Measurements from ENCODE around the gene DAP.
"Not testable (repeated sequence)": the region's sequence is repeated elsewhere in the genome, so short reads cannot be mapped to it uniquely, and the experiment has no call there.

DAP gene

GRCh38 chr5:10648806-10649665 lies 112.0 kb downstream of the DAP start:
- DNase-seq = no peak

GRCh38 chr5:10647640-10648039 lies 113.4 kb downstream of the DAP start:
- no peak for DNase-seq

GRCh38 chr5:10645671-10646070 lies 115.4 kb downstream of the DAP start:
- no peak for DNase-seq

GRCh38 chr5:10645146-10645545 lies 115.9 kb downstream of the DAP start:
- no peak for DNase-seq

- DNase-seq = no peak
Measured at GRCh38 chr5:10644192-10644591, 116.8 kb downstream of the DAP start.

- DNase-seq = no peak
Measured at GRCh38 chr5:10642367-10642766, 118.7 kb downstream of the DAP start.

GRCh38 chr5:10639846-10640368 lies 121.1 kb downstream of the DAP start:
- no peak for DNase-seq

- DNase-seq = not testable (repeated sequence)
Measured at GRCh38 chr5:10638723-10639122, 122.3 kb downstream of the DAP start.

- no peak for DNase-seq
Measured at GRCh38 chr5:10637944-10638343, 123.1 kb downstream of the DAP start.

GRCh38 chr5:10636363-10637142 lies 124.5 kb downstream of the DAP start:
- DNase-seq = no peak

- DNase-seq = no peak
Measured at GRCh38 chr5:10635867-10636350, 125.1 kb downstream of the DAP start.

GRCh38 chr5:10635257-10635866 lies 125.7 kb downstream of the DAP start:
- peak; percentile 94 for DNase-seq

GRCh38 chr5:10634562-10634961 lies 126.5 kb downstream of the DAP start:
- no peak for DNase-seq

- DNase-seq = peak; percentile 23
Measured at GRCh38 chr5:10634050-10634449, 127.0 kb downstream of the DAP start.

GRCh38 chr5:10633271-10634049 lies 127.6 kb downstream of the DAP start:
- DNase-seq = peak; percentile 40

GRCh38 chr5:10632110-10632761 lies 128.8 kb downstream of the DAP start:
- DNase-seq = peak; percentile 81

GRCh38 chr5:10631316-10631996 lies 129.6 kb downstream of the DAP start:
- DNase-seq = no peak

- DNase-seq = not testable (repeated sequence)
Measured at GRCh38 chr5:10630744-10631143, 130.3 kb downstream of the DAP start.

GRCh38 chr5:10630126-10630525 lies 130.9 kb downstream of the DAP start:
- no peak for DNase-seq

GRCh38 chr5:10629682-10630081 lies 131.4 kb downstream of the DAP start:
- no peak for DNase-seq
